Activated CD4-positive, alpha-beta T cell treated with anti-CD3 and anti-CD28 coated beads, Interleukin-2, amount 10 ng/mL, durations not matched to agents 7 days and 5 days (primary cell): ENCODE data around the gene TMEM38B. TPM values are rescaled to one million over a fixed set of nuclear protein-coding genes. Genes with fewer than 3 reads are reported as not detected.

ENCODE experiments used
- CTCF ChIA-PET: fragments of 350-600 bp; sonication (Branson Sonifier 250); formaldehyde crosslinking; loops from one replicate; lab custom pipeline; 2021; ENCODE audit warnings: antibody characterized with exemption; lab: Charles Lee
- POLR2A ChIA-PET: fragments of 350-600 bp; sonication (Branson Sonifier 250); formaldehyde crosslinking; loops from one replicate; lab custom pipeline; 2021; ENCODE audit warnings: antibody characterized with exemption; lab: Charles Lee
- DNase-seq: peaks from one replicate; pipeline ENCODE4 v3.0.0-alpha.2; 2020
- H3K27ac Mint-ChIP-seq: one replicate; pipeline ENCODE4 v1.8.0; 2021; ENCODE audit warnings: mild to moderate bottlenecking, moderate library complexity, mixed read lengths
- H3K27me3 Mint-ChIP-seq: one replicate; pipeline ENCODE4 v1.8.0; 2021; ENCODE audit warnings: mixed read lengths
- H3K36me3 Mint-ChIP-seq: one replicate; pipeline ENCODE4 v1.8.0; 2021; ENCODE audit warnings: low read depth, mixed read lengths
- H3K4me1 Mint-ChIP-seq: one replicate; pipeline ENCODE4 v1.8.0; 2021; ENCODE audit warnings: mixed read lengths
- H3K4me3 Mint-ChIP-seq: one replicate; pipeline ENCODE4 v1.8.0; 2021; ENCODE audit warnings: mild to moderate bottlenecking, moderate library complexity, mixed read lengths
- H3K9me3 Mint-ChIP-seq: one replicate; pipeline ENCODE4 v1.8.0; 2021; ENCODE audit warnings: mixed read lengths
- total RNA-seq, 2 experiments: library from RNA; stranded (reverse); gene quantifications; one replicate each; pipeline ENCODE4 v1.2.3, GENCODE V29; 2021

The TMEM38B gene, protein sequence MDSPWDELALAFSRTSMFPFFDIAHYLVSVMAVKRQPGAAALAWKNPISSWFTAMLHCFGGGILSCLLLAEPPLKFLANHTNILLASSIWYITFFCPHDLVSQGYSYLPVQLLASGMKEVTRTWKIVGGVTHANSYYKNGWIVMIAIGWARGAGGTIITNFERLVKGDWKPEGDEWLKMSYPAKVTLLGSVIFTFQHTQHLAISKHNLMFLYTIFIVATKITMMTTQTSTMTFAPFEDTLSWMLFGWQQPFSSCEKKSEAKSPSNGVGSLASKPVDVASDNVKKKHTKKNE
- 10 to 100 TPM in 1 of 2 experiments, 1 to 10 TPM in 1; 8.7 to 14.2 TPM for total RNA-seq

DNA sequence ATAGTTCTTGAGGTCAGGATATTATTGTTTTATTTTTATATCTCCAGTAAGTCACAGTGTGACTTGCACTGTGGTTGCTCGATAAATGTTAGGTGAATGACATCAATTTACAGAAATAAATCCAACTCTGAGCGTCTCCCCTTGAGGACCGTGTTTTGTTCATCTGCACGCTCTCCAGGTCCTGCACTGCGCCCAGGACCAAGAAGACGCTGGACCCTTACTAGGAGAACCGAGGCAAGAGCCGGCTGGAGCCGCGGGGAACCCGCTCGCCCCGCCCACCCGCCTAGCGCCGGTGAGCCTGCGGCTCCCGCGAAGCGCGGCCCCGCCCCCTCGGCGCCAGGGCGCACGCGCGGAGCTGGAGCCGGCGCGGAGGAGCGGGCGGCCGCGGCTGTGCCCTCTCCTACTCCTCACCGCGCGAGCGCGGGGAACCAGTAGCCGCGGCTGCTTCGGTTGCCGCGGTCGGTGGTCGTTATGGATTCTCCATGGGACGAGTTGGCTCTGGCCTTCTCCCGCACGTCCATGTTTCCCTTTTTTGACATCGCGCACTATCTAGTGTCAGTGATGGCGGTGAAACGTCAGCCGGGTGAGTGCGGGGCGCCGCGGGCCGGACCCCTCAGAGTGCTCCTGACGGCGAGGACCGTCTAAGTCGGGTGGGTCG, at the start of gene TMEM38B:
Gene TMEM38B (plus strand): TSS at position 352 of the 658 bp plus-strand sequence. CDS start 120 bp downstream, at position 472.
- Mint-ChIP-seq H3K4me1 (peaks cover 18% of the 10 kb centered on the region), H3K27me3 (peaks cover 22% of the 10 kb centered on the region), H3K9me3 (no peaks in the 10 kb centered on the region), H3K4me3 (peak within 1 kb of the TSS; percentile 87), H3K36me3 (no peaks in the 10 kb centered on the region), H3K27ac (peak within 1 kb of the TSS; percentile 83)
- CTCF ChIA-PET = interaction anchor here (1.1 to 1.7 kb wide), 2 partner anchors 10 to 24 kb away, joined by 3 to 5 read pairs; no protein-coding TSS in a partner anchor
- peak; percentile 77 for DNase-seq
- POLR2A ChIA-PET = no interaction called here

DNA sequence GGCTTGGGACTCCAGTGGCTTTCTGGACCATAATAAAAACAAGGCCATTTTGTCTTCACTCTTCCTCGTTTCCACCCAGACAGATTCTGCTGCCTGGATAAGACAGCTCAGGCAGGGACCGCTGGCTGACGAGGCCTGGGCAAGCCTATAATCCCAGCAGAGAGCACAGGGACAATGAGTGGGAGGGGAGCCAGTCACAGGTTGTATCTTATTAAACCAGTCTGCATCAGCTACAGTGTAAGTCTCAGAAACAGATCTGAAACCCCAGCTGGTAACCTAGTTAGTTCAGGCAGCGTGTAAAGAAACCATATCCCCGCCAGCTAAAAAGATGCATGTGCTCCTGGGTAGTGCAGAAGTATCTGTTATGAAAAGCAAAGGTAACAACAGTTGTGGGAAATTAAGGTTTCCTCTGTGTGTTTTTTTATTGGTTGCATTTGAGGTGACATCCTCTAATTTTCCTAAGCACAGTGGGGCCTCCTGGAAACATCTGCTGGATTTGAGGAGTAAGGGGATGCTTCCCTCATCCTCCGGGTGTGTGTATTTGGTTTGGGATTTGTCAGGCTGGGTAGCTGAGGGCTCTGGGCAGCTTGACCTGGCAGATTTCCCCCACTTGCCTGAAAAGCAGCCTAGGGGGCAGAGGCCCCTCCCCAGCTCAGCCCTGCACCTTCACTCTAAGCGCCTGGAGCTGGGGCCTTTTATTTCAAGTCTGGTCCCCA, 47.3 kb upstream of the TMEM38B start:
- H3K36me3 Mint-ChIP-seq = no peaks in the 10 kb centered on the region
- H3K4me3 Mint-ChIP-seq = no peak overlapping the region
- CTCF ChIA-PET = interaction anchor here (1.3 kb wide), 1 partner anchor 251 kb away, joined by 3 read pairs; no protein-coding TSS in a partner anchor
- no peaks in the 10 kb centered on the region for H3K4me1 Mint-ChIP-seq
- H3K9me3 Mint-ChIP-seq = no peaks in the 10 kb centered on the region
- no peak overlapping the region for H3K27ac Mint-ChIP-seq
- no peak for DNase-seq
- POLR2A ChIA-PET = no interaction called here
- no peaks in the 10 kb centered on the region for H3K27me3 Mint-ChIP-seq

DNA sequence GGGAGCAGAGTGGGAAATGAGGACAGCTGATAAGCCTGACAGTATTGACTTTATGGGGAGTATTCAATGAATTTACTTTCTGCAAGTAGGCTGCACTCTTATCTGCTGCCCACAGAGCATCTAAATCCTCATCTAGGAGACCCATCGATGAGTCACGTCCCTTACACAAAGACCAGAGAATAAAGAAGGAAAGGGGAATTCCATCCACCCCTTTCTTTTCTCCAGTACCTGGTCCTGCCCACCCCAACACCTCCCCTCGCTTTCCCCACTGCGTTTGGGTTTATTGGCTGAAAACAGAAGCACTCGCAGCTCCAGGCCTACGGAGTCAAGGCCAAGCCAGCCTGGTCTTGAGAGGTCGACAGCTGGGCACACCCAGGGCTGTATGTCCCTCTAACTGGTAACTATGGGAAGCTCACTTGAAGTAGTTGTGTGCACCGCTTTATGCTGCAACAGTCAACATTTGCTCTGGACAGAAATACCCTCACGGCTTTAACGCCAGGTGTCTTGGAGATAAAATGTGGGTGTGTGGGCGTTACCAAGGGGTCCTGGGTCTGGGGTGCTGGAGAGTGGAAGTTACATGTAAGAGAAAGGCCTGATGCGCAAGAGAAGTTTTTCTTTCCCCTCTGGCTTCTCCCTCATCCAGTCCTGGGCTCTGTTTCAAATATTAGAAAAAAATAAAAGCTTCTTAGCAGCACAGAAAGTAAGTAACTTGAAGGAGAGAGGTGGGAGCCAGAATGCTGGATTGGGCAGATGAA, 46.6 kb upstream of the TMEM38B start:
- DNase-seq = no peak
- CTCF ChIA-PET = interaction anchor here (1.1 kb wide), 1 partner anchor 70 kb away, joined by 3 read pairs; no protein-coding TSS in a partner anchor
- Mint-ChIP-seq H3K4me1 (no peaks in the 10 kb centered on the region), H3K27me3 (no peaks in the 10 kb centered on the region), H3K36me3 (no peaks in the 10 kb centered on the region), H3K27ac (no peak overlapping the region), H3K4me3 (no peak overlapping the region), H3K9me3 (no peaks in the 10 kb centered on the region)
- POLR2A ChIA-PET = no interaction called here

DNA sequence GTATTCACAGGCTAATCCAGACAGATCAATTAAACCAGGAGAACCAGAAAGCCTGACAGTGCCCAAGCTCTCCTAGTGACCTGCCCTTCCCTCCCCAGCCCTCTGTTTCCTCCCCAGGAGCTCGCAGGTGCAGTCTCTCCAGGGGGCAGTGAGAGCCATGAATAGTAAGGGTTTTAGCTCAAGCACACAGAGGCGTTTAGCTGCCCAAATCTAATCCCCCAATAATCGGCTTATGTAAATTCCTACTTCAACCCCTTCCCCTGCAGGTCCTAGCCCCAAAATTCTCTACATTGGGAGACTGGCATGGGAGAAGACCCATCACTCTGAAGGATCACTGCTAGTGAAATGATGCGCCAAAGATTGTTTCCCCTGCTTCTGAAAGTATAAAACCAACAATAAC, 42.5 kb upstream of the TMEM38B start:
- no peak overlapping the region for H3K4me3 Mint-ChIP-seq
- H3K9me3 Mint-ChIP-seq = no peaks in the 10 kb centered on the region
- no peak overlapping the region for H3K27ac Mint-ChIP-seq
- CTCF ChIA-PET = no interaction called here
- no peaks in the 10 kb centered on the region for H3K36me3 Mint-ChIP-seq
- no peak for DNase-seq
- H3K4me1 Mint-ChIP-seq = peaks cover 4% of the 10 kb centered on the region
- H3K27me3 Mint-ChIP-seq = peaks cover 14% of the 10 kb centered on the region
- POLR2A ChIA-PET = no interaction called here

DNA sequence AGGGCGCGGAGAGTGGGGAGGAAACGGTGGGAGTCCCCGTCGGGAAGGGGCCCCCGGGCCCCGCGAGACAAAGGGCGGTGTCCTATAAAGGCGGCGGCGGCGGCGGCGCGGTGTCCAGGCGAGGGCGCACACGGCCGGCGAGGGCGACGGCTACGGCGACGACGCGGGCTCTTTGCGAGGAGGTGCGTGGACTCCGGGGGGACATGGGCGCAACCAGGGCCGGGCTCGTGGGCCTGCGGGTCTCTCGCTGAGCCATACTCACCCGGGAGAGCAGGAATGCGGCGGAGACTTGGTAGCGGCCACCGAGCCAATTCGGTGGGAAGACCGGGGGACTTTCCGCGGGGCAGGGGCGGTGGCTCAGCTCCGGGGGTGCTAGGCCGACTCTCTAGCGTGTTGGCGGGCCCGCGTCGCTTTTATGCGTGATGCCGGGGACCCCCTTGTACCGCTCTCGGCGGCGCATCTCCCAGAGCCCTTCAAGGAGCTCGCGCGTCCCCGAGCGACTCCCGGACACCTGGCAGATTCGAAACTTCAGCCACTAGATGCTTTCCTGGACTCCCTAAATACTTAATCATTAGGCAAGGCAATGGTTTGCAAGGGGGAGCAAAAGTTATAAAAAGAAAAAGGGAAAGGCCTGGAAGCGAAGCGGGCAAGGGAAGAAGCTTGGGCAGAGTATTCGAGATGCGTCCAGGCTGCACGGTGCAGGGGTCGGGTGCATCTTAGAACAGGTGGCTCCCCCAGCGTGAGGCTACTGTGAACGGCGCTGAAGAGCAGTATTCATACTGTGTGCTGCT, 38.0 kb upstream of the TMEM38B start:
- no peaks in the 10 kb centered on the region for H3K9me3 Mint-ChIP-seq
- H3K4me1 Mint-ChIP-seq = peaks cover 6% of the 10 kb centered on the region
- ChIA-PET POLR2A (no interaction called here), CTCF (interaction anchor here (1.3 kb wide), 1 partner anchor 64 kb away, joined by 3 read pairs; no protein-coding TSS in a partner anchor)
- no peaks in the 10 kb centered on the region for H3K36me3 Mint-ChIP-seq
- H3K27ac Mint-ChIP-seq = no peak overlapping the region
- H3K4me3 Mint-ChIP-seq = peak overlapping the region; percentile 53
- H3K27me3 Mint-ChIP-seq = peaks cover 32% of the 10 kb centered on the region
- DNase-seq = no peak

DNA sequence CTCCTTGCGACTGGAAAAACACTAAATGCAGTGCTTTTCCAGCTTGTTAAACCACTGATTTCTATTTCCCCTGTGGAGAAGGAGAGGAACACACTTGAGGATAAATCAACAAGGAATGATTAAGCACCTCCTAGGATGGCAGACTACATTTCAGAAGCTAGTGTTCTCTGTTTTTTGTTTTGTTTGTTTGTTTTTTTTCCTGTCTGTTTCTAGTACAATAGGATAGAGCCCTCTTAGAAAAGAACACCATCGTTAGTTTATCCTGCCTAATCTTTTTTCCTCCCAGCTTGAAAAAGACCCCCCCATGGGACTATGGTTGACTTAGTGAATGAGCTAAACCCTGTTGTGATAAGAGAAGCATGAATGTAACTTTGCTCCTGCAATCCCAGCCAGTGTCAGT, 36.0 kb upstream of the TMEM38B start:
- no peaks in the 10 kb centered on the region for H3K36me3 Mint-ChIP-seq
- H3K4me1 Mint-ChIP-seq = peaks cover 6% of the 10 kb centered on the region
- CTCF ChIA-PET = no interaction called here
- peaks cover 32% of the 10 kb centered on the region for H3K27me3 Mint-ChIP-seq
- H3K4me3 Mint-ChIP-seq = no peak overlapping the region
- POLR2A ChIA-PET = no interaction called here
- no peak overlapping the region for H3K27ac Mint-ChIP-seq
- no peaks in the 10 kb centered on the region for H3K9me3 Mint-ChIP-seq
- DNase-seq = no peak

DNA sequence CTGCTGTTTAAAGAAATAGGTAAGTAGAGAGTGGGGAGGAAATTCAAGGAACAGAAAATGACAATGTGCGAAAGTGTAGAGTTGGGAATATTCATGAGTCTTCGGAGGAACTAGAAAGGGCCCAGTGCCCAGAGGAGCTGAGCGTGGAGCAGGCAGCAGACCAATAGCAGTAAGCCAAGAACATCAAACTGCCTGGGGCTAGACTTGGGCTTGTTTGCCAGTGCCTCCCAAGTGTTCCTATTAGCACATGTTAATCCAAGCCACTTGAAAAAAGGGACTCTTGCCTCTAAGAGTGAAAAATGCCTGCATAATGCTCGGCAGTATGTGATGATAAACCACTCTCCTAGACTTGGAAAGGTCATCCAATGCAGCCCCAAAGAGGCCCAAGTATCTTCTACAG, 33.3 kb upstream of the TMEM38B start:
- Mint-ChIP-seq H3K4me1 (peaks cover 6% of the 10 kb centered on the region), H3K36me3 (no peaks in the 10 kb centered on the region), H3K27ac (no peak overlapping the region), H3K9me3 (no peaks in the 10 kb centered on the region), H3K27me3 (peaks cover 24% of the 10 kb centered on the region), H3K4me3 (no peak overlapping the region)
- DNase-seq = no peak
- POLR2A ChIA-PET = no interaction called here
- CTCF ChIA-PET = no interaction called here

DNA sequence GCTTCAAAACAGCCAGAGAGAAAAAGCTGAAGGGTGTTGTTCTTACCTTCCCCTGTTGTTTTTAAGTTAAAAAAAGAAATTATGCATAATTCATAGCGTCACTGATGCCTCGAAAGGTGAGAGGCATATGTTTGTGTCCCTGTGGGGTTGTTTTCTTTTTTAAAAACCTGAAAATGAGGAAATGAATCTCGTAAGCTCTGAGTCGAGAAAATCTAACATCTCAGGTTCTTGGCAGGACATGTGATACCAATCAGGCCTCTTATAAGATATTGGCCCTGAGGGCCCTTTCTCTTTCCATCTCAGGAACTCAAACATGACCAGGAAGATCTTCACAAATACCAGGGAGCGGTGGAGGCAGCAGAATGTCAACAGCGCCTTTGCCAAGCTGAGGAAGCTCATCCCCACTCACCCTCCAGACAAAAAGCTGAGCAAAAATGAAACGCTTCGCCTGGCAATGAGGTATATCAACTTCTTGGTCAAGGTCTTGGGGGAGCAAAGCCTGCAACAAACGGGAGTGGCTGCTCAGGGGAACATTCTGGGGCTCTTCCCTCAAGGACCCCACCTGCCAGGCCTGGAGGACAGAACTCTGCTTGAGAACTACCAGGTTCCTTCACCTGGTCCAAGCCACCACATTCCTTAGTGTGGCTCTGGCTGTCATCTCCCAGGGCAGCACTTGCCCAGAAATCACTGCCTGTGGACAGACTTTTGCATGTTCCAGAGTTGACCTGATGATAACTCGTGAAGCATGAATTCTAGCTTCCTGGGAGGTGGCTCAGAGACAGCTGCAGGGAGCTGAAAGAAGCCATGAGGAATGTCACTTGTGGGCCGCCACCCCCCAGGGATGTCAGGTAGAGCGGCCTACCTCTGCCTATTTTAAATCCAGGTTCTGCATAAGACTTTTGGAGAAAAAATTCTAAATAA, 31.9 kb upstream of the TMEM38B start, which contains the start of gene TAL2:
Gene TAL2 (plus strand): TSS at position 274 of the 921 bp plus-strand sequence. CDS start 40 bp downstream, at position 314.
- Mint-ChIP-seq H3K4me1 (no peaks in the 10 kb centered on the region), H3K27me3 (peaks cover 19% of the 10 kb centered on the region), H3K36me3 (no peaks in the 10 kb centered on the region), H3K9me3 (no peaks in the 10 kb centered on the region), H3K27ac (no peak within 1 kb of the TSS), H3K4me3 (no peak within 1 kb of the TSS)
- no peak for DNase-seq
- ChIA-PET POLR2A (no interaction called here), CTCF (no interaction called here)

DNA sequence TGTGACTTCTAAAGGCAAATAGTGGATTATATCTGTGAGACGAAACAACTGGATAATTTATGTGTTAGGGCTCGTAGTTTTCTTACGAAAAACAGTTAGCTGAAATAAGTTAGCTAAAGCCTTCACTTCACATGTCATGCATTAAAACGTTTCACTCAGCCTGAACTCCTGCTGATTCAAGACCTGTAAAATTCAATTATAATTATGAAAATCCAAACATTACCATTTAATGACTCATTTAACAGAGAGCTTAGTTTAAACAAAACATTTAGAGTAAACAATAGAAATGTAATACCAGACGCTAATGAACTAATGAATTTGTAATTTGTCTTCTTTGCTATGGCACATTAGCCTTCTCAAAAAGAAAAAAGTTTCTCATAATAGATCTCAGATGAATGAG, 30.4 kb upstream of the TMEM38B start:
- Mint-ChIP-seq H3K27ac (no peak overlapping the region), H3K4me1 (no peaks in the 10 kb centered on the region), H3K27me3 (peaks cover 13% of the 10 kb centered on the region), H3K36me3 (no peaks in the 10 kb centered on the region), H3K4me3 (no peak overlapping the region), H3K9me3 (no peaks in the 10 kb centered on the region)
- POLR2A ChIA-PET = no interaction called here
- CTCF ChIA-PET = interaction anchor here (0.6 kb wide), 1 partner anchor 1270 kb away, joined by 4 read pairs; no protein-coding TSS in a partner anchor
- no peak for DNase-seq

DNA sequence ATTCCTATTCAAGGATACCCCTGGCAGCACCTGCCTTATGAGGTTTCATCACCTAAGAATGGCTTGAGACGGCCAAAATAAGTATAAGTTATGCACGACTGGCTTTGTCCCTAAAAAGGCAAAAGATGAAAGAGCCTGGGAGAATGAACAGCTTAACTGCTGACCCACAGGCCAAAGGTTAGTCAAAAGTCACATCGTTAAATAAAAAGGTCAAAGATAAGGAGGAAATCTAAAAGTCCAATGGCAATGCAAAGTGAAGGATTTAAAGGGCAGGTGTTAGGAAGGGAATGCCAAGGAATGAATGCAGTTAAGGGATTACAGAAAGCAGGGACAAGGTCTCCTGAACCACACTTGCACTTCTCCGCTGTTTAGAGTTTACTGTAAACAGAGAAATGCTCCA, 26.5 kb upstream of the TMEM38B start:
- H3K27me3 Mint-ChIP-seq = peaks cover 9% of the 10 kb centered on the region
- no peak overlapping the region for H3K27ac Mint-ChIP-seq
- no peaks in the 10 kb centered on the region for H3K36me3 Mint-ChIP-seq
- no peak overlapping the region for H3K4me3 Mint-ChIP-seq
- no peak for DNase-seq
- ChIA-PET CTCF (no interaction called here), POLR2A (no interaction called here)
- no peaks in the 10 kb centered on the region for H3K4me1 Mint-ChIP-seq
- no peaks in the 10 kb centered on the region for H3K9me3 Mint-ChIP-seq

DNA sequence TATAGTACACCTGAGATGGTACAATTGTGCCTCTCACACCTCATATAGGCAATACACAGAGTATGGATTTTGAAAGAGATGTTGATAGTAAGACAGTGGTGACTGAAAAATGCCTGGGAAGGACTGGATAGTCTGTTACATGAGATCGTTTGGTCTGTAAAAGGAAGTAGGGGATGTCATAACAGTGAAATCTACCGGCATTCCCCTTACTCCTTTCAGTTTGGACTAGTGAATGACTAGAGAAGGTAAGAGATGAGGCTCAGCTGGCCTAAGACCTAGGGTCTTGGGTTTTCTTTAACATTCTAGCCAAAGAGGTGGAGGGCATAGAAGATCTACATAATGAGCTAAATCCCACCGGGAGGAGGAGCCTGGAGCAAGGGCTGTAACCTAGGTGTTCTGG, 24.0 kb upstream of the TMEM38B start:
- H3K9me3 Mint-ChIP-seq = no peaks in the 10 kb centered on the region
- H3K27me3 Mint-ChIP-seq = peaks cover 9% of the 10 kb centered on the region
- no peak overlapping the region for H3K27ac Mint-ChIP-seq
- no peaks in the 10 kb centered on the region for H3K36me3 Mint-ChIP-seq
- H3K4me1 Mint-ChIP-seq = no peaks in the 10 kb centered on the region
- POLR2A ChIA-PET = no interaction called here
- CTCF ChIA-PET = no interaction called here
- DNase-seq = no peak
- no peak overlapping the region for H3K4me3 Mint-ChIP-seq
